Effector CD8-positive, alpha-beta T cell (primary cell): Measurements from ENCODE around the gene FCER2.

Source experiments
- DNase-seq: peaks from one replicate; lab custom pipeline; 2025; lab: John Stamatoyannopoulos, UW

FCER2 gene

GRCh38 chr19:7733376-7733775, 31.4 kb upstream of the FCER2 start:
- no peak for DNase-seq

DNA sequence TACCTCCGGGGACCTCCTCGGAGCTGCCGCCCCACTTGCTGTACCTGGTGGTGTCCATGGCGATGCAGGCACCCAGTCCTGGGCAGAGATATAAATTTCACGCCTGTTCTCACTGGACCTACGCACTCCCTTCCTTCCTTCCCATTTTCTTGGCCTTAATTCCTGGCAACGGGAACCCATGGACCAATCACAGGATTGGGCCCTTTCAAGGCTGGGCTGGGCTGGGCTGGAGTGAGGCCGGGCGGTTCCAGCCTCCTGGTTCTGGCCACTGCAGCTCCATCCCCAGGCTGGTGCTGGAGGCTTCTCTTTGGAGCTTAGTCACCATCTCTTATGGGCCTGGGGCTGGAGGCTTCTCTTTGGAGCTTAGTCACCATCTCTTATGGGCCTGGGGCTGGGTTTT, 30.1 kb upstream of the FCER2 start, which contains the start of gene CLEC4G:
CLEC4G (minus strand) TSS at position 66 of the 400 bp plus-strand sequence; CDS start at position 58, 8 bp downstream.
- DNase-seq, result no peak

- no peak for DNase-seq
Measured at GRCh38 chr19:7731615-7732014, 29.7 kb upstream of the FCER2 start.

DNA sequence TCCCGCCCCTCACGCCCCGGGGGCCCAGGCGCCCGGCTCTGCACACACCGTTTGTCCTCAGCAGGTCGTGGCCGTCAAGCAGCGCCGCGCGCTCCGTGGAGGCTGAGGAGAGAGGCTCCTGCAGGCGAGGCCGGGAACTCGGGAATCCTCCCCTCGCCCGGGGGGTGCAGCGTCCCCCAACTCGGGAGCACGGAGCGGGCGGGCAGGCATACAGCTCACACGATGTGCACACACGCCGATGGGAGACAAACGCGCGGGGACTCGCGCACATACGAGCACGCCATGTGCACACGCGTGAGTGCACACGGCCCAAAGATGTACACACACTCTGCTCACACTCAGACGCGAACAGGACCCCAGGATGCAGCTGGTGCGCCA, 29.3 kb upstream of the FCER2 start:
- no peak for DNase-seq

- no peak for DNase-seq
Measured at GRCh38 chr19:7730286-7731217, 28.6 kb upstream of the FCER2 start.

DNA sequence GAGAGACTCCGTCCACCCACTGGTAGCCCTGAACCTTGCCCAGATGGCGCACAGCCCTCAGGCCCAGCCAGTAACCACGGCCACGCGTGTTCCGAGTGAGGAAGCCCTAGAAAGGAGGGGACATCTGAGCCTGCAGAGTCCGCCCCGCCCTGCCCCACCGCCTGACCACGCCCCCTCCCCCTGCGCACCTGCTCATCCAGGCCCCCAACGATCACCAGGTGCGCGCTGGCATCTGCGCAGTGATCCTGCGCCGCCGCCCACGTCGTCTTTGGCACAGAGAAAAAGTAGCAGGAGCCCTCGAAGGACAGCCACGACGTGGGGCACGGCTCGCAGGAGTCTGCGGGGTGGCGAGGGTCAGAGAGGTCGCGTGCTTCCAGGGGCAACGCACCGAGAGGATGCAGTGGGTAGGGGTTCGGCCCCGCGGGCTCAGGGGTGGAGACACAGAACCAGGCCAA, 27.9 kb upstream of the FCER2 start:
- DNase-seq, result no peak

- no peak for DNase-seq
Measured at GRCh38 chr19:7729211-7729610, 27.3 kb upstream of the FCER2 start.

DNA sequence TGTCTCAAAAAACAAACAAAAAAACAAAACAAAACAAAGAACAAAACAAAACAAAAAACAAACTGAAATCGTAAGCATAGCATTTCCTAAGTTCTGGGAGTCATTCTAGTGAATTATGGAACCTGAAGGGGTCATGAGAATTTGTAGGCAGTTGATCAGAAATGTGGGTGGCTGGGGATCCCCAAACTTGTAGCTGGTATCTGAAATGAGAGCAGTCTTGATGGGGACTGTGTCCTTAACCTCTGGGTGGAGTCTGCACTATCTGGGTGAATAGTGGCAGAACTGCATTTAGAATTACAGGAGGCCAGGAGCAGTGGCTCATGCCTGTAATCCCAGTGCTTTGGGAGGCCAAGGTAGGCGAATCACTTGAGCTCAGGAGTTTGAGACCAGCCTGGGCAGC, 23.9 kb upstream of the FCER2 start:
- DNase-seq, result no peak

DNA sequence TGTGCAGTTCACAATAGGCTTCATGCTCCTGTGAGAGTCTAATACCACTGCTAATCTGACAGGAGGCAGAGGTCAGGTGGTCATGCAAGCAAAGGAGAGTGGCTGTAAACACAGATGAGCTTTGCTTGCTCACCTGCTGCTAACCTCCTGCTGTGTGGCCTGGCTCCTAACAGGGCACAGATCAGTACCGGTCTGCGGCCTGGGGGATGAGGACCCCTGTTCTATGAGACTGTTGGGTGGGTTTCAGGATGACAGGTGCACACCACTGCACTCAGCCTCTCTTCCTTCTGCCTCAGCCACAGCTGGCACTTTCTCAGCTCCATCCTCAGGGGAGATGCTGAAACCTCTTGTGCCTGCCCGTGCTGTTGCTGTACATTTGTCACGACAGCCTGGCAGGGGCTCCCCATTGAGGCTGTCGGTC, 20.3 kb upstream of the FCER2 start:
- DNase-seq, result no peak

DNA sequence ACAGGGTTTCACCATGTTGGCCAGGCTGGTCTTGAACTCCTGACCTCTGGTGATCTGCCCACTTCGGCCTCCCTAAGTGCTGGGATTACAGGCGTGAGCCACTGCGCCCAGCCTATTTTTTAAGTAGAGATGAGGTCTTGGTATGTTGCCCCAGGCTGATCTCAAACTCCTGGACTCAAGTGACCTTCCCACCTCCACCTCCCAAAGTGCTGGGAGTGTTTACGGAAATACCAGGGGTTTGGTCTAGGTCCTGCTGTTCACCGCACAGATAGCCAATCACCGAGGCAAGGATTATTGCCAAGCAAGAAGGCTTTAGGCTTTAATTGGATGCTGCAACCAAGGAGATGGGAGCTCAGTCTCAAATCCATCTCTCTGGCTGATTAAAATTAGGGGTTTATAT, 18.4 kb upstream of the FCER2 start:
- no peak for DNase-seq

- no peak for DNase-seq
Measured at GRCh38 chr19:7718668-7719067, 16.7 kb upstream of the FCER2 start.

DNA sequence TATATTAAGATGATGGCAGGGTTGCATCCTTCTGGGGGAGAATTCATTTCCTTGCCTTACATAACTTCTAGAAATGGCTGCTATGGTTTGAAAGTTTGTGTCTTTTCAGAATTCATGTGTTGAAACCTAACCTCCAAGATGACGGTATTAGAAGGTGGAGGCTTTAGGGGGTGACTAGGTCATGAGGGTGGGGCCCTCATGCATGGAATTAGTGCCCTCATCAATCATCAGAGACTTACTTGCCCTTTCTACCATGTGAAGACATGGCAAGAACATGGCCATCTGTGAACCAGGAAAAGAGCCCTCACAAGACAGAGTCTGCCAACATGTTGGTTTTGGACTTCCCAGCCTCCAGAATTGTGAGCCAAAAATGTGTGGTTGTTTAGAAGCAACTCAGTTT, 14.8 kb upstream of the FCER2 start:
- DNase-seq, result no peak

- DNase-seq, result no peak
Measured at GRCh38 chr19:7715671-7716070, 13.7 kb upstream of the FCER2 start.

GRCh38 chr19:7710616-7711015, 8.7 kb upstream of the FCER2 start:
- DNase-seq, result no peak

DNA sequence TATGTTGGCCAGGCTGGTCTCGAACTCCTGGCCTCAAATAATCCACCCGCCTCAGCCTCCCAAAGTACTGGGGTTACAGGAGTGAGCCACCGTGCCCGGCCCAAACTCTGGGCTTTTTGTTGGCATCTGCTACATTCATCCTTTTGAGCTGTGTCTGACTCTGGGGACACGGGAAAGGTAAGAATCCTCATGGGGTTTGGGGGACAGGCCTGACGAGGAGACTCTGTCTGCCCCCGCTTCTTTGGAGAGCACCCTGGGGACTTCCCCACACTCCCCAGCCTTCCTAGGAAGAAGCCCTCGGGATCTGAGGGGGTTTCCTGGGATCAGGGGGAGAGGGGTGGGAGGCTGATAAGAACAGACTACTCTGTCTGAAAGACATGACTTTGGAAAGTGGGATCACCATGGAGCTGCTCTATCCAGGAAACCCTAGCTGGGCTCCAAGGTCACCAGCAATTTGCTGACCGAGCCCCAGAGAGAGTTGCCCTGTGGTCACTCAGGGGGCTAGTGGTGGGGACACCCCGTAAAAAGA, 8.1 kb upstream of the FCER2 start:
- DNase-seq, result no peak

DNA sequence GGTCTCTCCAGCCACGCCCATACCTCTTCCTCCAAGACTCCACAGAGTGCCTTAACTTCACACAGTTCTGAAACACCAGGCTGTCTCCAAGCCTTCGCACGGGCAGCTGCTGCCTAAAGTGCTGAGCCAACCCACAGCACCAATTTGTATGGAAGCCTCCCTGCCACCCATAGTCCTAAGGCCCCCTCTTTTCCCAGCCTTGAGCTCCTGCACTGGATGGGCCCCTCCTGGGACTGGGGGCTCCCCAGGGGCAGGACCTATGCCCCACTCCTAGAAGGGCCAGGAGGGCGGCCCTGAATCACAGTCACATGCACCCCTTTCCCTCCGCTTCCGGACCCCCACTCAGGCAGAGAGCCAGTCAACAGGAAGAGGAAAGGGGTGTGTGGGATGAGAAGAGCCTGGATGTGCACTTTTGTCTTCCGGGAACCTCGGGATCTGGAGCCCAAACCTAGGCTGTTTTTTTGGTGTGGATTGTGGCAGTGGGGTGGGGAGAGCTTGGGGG, 5.1 kb upstream of the FCER2 start:
- DNase-seq, result no peak

- no peak for DNase-seq
Measured at GRCh38 chr19:7706188-7706954, 4.4 kb upstream of the FCER2 start.

DNA sequence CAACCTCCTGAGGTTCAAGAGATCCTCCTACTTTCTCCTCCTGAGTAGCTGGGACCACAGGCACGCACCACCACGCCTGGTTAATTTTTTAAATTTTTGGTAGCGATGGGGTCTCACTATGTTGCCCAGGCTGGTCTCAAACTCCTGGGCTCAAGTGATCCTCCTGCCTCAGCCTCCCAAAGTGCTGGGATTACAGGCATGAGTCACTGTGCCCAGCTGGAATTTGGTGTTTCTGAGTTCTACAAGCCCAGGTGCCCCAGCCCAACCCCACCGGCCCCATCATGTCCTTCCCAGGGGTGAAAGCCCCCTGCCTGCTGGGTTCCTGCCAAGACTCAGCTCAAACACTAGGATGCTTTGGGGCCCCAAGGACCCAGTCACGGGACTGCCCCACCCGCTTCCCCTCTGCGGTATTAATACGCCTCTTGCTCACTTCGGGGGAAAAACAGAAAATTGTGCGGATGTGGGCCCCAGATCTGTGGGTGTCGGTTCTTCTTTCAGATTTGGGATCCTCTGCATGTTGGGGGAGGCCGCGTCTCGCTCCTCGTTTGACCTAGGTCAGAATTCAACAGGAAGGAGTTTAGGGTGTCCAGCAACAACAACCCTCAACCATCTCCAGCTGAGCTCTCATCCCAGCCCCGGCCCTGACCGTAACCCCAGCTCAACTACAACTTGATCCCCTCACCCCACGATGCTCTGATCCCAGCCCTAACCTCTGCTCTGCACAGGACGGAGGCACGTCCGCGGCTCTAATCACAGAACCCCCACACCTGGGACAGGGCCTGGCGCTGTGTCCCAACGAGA, 3.7 kb upstream of the FCER2 start:
- peak; percentile 43 for DNase-seq

- DNase-seq, result no peak
Measured at GRCh38 chr19:7704280-7705060, 2.5 kb upstream of the FCER2 start.

DNA sequence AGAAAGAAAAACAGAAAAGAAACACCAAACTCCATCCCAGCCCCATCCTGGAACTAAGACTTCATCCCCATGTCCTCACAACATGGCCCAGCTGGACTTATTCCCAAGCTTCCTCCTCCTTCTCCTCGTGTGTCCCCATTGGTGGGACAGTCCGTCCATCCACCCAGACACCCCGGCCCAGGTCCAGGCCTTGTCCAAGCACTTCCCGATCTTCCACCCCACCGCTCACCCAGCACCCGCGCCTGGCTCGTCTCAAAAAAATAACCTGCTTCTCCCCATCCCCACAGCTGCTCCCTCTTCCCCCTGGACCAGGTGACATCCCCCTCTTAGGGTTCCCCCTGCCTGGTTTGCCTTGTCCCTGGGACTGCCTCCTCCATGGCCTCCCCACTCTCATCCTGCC, 1.4 kb upstream of the FCER2 start:
- no peak for DNase-seq
